Bronchial epithelial cell (primary cell): Measurements from ENCODE around the gene UGCG. TPM values are rescaled to one million over a fixed set of nuclear protein-coding genes. Genes with fewer than 3 reads are reported as not detected.

Experiments
- DNase-seq: peaks from one replicate; pipeline ENCODE4 v3.0.0-alpha.2; 2010; ENCODE audit warnings: low read depth
- FAIRE-seq: peaks from 2 replicates; lab custom pipeline; 2011; peaks lifted over from hg19 to GRCh38; lab: Jason Lieb, UNC
- H3K27me3 ChIP-seq: 2 replicates; pipeline ENCODE4 v1.5.1; 2011; ENCODE audit warnings: low read length; ENCODE audit not compliant: control insufficient read depth, insufficient read depth
- H3K36me3 ChIP-seq: 2 replicates; pipeline ENCODE4 v1.5.1; 2011; ENCODE audit warnings: low read length; ENCODE audit not compliant: control insufficient read depth, insufficient read depth
- H3K4me3 ChIP-seq: 2 replicates; pipeline ENCODE4 v1.5.1; 2011; ENCODE audit warnings: mild to moderate bottlenecking, low read depth, low read length, control low read depth
- total RNA-seq: library from RNA; depleted of rRNA; stranded (reverse); fragments of >200 nt; gene quantifications from 2 replicates; pipeline ENCODE4 v1.2.1, GENCODE V29; 2014
- TF ChIP-seq, protein P1 (sequence below): IDR thresholded peaks from 2 replicates; pipeline ENCODE4 v1.5.1; 2011; ENCODE audit warnings: mild to moderate bottlenecking, moderate library complexity, low read length, control low read depth, inconsistent platforms; ENCODE audit not compliant: insufficient read depth, severe bottlenecking

UGCG gene
- total RNA-seq, 1 donor from 2014 or later, result 65.0 TPM

DNA sequence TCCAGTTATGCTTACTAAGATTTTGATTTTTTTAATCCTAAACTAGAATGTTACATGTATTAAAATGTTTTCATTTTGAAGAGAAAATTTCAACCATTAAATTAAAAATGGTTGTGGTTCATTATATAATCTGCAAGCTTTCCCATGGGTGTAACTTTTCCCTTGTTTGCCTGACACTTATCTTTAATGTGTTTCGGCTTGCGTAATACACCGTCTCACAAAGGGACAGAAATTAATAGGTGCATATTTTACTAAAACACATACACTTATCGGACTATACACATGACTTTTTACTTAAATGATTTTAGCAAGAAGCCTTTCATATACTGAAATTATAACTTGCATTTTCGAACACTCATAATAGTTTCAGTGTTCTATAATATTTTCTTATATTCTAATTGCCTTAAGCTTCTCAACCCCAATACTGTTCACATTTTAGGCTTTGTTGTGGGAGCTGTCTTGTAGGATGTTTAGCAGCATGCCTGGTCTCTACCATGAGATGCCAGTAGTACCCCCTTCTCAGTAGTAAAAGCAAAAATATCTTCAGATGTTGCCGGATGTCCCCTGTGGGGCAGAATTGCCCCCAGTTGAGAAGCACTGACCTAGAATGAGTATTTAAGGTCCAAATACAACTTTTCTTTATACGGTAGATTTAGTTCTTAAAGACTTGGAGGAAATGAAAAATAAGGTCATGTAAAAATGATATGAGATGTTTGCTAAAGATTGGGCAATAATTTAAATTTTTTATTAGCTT, 28.6 kb downstream of the UGCG start:
- FAIRE-seq (no peak), DNase-seq (no peak)
- Histone ChIP-seq H3K27me3 (no peaks in the 10 kb centered on the region), H3K4me3 (no peak overlapping the region), H3K36me3 (peaks cover 8% of the 10 kb centered on the region)
- TF ChIP-seq, protein P1, sequence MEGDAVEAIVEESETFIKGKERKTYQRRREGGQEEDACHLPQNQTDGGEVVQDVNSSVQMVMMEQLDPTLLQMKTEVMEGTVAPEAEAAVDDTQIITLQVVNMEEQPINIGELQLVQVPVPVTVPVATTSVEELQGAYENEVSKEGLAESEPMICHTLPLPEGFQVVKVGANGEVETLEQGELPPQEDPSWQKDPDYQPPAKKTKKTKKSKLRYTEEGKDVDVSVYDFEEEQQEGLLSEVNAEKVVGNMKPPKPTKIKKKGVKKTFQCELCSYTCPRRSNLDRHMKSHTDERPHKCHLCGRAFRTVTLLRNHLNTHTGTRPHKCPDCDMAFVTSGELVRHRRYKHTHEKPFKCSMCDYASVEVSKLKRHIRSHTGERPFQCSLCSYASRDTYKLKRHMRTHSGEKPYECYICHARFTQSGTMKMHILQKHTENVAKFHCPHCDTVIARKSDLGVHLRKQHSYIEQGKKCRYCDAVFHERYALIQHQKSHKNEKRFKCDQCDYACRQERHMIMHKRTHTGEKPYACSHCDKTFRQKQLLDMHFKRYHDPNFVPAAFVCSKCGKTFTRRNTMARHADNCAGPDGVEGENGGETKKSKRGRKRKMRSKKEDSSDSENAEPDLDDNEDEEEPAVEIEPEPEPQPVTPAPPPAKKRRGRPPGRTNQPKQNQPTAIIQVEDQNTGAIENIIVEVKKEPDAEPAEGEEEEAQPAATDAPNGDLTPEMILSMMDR, result no peak

DNA sequence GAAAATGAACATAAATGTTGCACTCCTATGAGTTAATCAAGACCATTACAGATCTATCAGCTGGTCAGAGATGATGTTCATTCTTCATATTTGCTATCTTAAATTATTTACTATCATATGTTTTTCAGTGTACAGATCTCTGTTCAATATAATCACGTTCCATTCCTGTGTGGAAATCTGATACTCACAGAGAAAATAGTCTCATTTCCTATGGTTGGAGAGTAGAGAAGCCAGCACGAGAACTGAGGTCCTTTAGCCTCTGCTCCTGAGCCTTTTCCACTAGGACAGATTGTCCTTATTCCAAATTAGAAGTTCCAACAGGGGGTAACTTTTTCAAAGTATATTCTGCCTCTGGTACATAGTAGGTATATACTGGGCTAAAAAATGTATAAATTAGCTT, 29.2 kb downstream of the UGCG start:
- Histone ChIP-seq H3K36me3 (peaks cover 8% of the 10 kb centered on the region), H3K27me3 (no peaks in the 10 kb centered on the region), H3K4me3 (no peak overlapping the region)
- TF ChIP-seq, protein P1, result no peak
- DNase-seq, result no peak
- no peak for FAIRE-seq

DNA sequence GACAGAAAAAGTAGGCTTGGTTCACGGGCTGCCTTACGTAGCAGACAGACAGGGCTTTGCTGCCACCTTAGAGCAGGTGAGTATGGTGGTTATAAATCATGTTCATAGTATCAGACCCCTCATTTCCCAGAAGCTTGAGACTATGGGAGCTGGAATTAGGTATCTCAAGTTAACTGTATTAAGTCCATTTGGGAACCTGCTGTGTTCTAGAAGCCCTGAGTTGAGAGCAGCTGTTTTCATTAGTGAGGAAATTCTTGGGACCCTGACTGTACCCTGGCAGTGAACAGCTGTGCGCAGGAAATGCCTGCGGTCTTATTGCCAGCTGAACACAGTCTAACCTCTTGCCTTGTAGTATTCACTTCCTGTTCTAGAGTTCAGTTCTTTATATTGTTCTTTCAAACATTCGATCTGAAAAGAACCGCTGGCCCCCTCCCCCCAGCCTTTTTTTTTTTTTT, 29.8 kb downstream of the UGCG start:
- Histone ChIP-seq H3K36me3 (peaks cover 8% of the 10 kb centered on the region), H3K27me3 (no peaks in the 10 kb centered on the region), H3K4me3 (no peak overlapping the region)
- FAIRE-seq, result no peak
- DNase-seq, result no peak
- TF ChIP-seq, protein P1, result no peak

DNA sequence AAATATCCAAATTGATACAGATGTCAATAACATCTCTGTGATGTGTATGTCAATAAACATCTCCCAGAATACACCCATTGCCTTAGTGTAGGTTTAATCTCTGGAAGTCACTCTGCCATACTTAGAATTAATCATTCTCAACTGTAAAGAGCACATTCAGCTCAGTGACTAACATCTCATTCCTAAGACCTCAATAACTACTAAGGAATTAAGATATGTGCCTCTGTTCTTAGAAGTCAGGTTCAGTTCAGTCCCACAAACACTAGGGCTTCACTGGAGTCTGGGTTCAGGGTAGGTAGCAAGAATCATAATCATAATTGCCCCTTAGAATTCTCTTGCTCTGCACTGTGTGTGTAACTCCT, 31.7 kb downstream of the UGCG start:
- DNase-seq (no peak), FAIRE-seq (no peak)

DNA sequence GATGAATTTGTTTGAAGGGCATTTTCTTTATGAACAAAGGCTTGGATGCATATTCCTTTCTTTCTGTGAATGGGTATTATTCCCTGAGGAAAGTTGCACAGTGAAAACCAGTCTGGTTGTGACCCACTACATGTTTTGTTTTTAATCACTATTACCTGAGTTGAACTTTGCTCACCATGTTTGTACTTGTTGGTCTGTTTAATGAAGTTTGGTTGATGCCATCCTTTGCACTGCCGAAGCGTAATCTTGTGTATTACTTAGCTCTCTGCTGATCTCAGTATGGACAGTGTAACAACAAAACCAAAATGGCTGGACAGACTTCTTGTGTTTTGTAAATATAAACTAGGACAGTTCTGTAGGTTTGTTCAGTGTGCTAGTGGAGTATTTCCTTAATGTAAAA, 38.1 kb downstream of the UGCG start:
- no peaks in the 10 kb centered on the region for H3K27me3 ChIP-seq
- FAIRE-seq (no peak), DNase-seq (no peak)
- H3K36me3 ChIP-seq, result peaks cover 5% of the 10 kb centered on the region
- TF ChIP-seq, protein P1, result no peak
- no peak overlapping the region for H3K4me3 ChIP-seq

More for the DNA sequence above, 31.7 kb downstream of the UGCG start:
- Histone ChIP-seq H3K27me3 (no peaks in the 10 kb centered on the region), H3K36me3 (peaks cover 8% of the 10 kb centered on the region), H3K4me3 (no peak overlapping the region)
- TF ChIP-seq, protein P1, result no peak
